C4-2B (cell line): ENCODE data around the gene NLGN2.

Experiments used
- CTCF ChIP-seq: fragments of 450-650 bp; conservative IDR thresholded peaks from 2 replicates; pipeline ENCODE4 v1.5.1; 2017; ENCODE audit warnings: mild to moderate bottlenecking
- ZFX ChIP-seq: fragments of 450-650 bp; IDR thresholded peaks from 2 replicates; pipeline ENCODE4 v1.6.1; 2017

GRCh38 chr17:7413346-7413985 lies 5.8 kb downstream of the NLGN2 start:
- TF ChIP-seq CTCF (no peak), ZFX (no peak)
